GM08714 (cell line): ENCODE data around the gene MCTP1.

Experiments used
- H3K4me3 ChIP-seq: fragments of 200-500 bp; sonication (Bioruptor generic); 2 replicates; pipeline ENCODE4 v1.5.1; 2014; ENCODE audit warnings: mild to moderate bottlenecking, low read length, inconsistent platforms
- ZNF274 ChIP-seq: IDR thresholded peaks from 2 replicates; pipeline ENCODE4 v1.6.1; 2012; ENCODE audit warnings: mild to moderate bottlenecking, low read depth, low read length

Gene MCTP1

DNA sequence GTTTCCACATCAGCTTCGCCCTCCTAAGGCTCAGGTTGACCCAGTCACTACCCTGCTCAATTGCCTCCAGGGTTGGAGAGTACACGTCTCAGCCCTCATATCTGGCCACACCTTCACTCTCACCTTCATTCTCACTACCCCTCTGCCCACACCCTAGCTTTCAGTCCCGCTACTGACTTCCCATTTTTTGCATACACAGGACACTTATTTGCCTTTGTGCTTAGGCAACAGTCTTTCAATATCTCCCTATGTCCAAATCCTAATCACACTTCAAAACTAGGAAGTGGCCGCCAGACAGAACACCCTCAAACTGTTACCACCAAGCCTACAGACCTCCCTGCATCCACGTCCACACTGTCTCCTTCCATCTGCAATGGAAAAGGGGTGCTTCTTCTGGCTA is 10.9 kb downstream of the MCTP1 start:
- no peak for TF ChIP-seq ZNF274
- no peak overlapping the region for H3K4me3 ChIP-seq

DNA sequence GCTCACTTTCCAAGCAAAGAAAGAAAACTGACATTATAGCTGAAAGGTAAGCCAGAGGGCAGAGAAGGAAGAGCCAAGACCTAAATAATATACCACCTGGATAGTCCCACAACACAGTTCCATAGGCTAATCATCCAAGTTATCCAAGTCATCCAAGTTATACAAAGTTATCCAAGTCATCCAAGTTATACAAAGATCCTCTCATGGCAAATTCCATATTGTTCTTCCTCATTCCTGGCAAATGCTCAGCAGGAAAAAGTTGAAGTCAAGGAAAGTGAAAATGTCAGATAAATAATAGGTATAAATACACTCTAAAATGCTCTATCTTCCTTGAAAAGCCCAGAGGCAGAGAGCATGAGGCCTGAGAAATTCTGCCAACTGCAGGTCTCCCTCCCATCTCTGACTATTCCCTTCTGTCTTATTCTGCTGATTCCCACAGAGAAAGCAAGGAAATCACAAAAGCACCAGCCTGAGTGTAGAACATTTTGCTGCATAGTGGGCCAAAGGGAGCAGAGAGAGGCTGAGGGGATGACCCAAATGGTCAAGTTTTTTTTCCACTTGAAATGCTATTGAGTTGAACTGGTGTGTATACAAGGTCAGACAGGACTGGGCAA is 12.5 kb downstream of the MCTP1 start:
- TF ChIP-seq ZNF274: no peak
- no peak overlapping the region for H3K4me3 ChIP-seq

DNA sequence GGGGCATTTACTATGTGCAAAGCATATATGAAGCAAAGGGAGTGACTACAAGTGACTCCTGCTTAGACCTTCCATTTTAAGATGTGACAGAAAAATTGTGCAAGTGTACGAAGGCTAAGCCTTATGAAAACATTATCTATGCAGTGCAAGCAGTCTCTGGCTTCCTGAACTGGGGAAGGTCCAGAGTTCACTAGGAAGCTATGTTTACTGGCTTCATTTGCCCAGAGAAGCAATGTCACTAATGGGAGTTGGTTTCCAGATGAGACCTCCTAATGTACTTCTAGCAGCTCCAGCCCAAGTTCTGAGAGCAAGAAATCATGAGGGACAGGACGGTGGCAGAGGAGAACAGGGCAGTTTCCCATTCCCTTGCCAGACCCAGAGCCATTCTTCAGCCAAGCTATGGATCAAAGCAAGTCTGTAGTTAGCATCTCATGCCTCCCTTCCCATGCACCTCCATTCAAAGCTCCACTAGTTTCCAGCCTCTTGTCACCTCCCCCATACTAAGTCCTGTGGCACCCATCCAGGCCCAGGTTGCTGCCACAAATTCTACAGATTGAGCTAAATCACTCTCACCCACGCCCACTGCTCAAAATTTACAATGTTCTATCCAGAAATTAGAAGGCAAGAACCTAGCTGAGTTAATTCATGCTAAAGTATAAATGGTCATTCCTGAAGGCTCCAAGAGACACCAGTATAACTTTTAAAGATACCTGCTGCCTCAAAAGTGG is 21.8 kb downstream of the MCTP1 start:
- H3K4me3 ChIP-seq: no peak overlapping the region
- no peak for TF ChIP-seq ZNF274

DNA sequence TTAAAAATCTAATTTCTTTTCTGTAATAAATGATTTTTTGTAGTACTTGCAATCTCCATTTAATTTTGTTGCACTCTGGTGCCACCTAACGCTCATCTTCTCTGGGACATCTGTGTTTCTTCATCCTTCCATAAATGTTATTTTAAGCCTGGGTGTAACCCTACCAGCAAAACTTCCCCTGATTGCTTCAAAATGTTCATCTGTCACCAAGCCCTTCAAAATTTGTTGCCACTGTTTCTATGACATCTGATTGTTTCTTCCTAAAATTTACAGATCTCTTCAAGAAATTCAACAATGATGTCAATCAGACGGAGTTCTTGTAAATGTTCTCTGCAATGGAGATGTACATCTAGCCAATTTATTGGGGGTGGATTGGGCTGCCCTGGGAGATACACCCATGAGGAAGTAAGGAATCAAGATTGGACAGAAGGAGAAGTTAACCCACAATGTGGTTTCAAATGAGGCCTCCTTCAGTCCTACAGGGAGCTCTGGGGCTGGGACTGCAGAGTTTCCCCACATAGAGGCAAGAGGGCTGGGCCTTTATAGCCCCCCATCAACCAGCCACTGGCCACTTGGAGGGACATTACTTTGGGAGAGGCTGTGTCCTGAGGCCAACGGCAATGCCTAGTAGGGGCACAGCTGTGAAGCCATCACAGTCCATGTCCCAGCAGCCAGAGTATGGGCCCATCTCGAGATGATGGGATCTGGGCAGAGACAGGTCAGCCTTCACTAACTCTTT is 23.3 kb downstream of the MCTP1 start:
- no peak overlapping the region for H3K4me3 ChIP-seq
- TF ChIP-seq ZNF274: no peak

DNA sequence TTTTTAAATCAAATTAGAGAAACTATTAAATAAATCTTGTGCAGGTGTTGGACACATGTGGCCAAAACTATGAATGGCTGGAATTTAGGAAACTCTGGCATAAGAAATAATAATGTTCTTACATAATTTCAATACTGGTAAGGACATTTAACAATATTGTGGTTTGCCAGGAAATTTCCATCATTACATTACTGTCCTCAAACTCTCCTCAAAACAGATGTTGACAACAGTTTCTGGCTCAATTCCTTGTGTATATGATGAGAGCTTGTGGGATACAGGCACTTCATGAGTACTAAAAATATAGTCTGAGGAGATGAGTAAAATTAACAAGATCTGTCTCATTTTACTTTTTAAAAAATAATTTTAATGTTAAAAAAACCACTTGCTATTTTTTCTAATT is 27.9 kb downstream of the MCTP1 start:
- no peak for TF ChIP-seq ZNF274
- H3K4me3 ChIP-seq: no peak overlapping the region

- no peak for TF ChIP-seq ZNF274
- no peak overlapping the region for H3K4me3 ChIP-seq
Observed at GRCh38 chr5:95256446-95256845, 28.4 kb downstream of the MCTP1 start.

DNA sequence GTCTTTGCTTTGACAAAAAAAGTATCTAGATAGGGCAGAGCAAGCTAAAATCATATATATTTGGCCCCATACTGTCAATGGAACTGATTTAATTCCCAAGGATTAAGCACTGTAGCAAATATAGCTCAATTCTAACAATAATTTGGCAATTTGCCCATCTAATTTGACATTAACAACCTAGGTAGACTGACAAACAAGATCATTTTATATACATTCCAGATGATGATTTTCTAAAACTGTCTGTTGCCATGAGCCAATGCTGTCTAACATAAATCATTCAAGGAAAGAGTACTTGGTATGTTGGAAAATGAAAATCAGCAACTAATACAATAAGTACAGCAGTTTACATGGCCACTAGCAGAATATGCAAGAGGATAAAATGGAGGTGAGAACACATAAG is 32.1 kb downstream of the MCTP1 start:
- no peak for TF ChIP-seq ZNF274

DNA sequence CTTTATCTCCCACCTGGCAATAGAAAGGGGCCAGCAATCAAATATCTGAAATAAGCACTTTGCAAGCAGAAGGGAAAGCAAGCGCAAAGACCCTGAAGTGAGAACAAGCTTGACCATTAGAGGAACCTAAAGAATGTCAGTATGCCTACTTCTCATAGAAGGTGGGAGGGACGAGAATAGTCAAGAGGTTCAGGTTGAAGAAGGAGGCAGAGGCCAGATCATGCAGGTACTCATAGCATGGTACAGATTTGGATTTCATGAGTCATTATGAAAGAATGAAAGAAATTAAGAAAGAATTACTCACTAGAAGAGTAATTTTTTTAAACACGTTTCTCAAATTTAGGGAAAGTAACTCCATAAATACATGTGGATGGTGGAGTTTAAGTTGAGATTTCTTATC is 33.7 kb downstream of the MCTP1 start:
- H3K4me3 ChIP-seq: no peak overlapping the region
- TF ChIP-seq ZNF274: no peak

More for the DNA sequence above, 32.1 kb downstream of the MCTP1 start:
- no peak overlapping the region for H3K4me3 ChIP-seq

GRCh38 chr5:95244479-95244878 is 40.4 kb downstream of the MCTP1 start:
- no peak for TF ChIP-seq ZNF274
- H3K4me3 ChIP-seq: no peak overlapping the region

DNA sequence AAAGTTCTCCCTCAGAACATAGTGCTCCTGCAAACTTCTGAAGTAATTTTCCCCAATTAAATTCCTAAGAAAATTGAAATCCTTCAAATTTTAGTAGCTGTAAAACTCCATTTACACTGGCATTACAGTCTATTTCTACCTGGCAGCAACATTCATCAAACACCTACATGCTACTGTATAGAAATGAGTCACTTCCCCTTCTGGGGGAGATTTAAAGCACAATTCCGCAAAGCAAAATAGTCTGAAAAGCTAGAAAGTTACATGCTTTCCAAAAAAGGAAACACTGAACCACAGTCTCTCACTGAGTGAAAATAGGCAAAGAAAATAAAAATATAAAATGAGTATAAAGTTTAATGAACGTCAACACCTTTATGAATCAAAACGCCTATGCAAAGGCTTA is 43.3 kb downstream of the MCTP1 start:
- TF ChIP-seq ZNF274: no peak
- H3K4me3 ChIP-seq: no peak overlapping the region

GRCh38 chr5:95241161-95241560 is 43.7 kb downstream of the MCTP1 start:
- TF ChIP-seq ZNF274: no peak
- H3K4me3 ChIP-seq: no peak overlapping the region

DNA sequence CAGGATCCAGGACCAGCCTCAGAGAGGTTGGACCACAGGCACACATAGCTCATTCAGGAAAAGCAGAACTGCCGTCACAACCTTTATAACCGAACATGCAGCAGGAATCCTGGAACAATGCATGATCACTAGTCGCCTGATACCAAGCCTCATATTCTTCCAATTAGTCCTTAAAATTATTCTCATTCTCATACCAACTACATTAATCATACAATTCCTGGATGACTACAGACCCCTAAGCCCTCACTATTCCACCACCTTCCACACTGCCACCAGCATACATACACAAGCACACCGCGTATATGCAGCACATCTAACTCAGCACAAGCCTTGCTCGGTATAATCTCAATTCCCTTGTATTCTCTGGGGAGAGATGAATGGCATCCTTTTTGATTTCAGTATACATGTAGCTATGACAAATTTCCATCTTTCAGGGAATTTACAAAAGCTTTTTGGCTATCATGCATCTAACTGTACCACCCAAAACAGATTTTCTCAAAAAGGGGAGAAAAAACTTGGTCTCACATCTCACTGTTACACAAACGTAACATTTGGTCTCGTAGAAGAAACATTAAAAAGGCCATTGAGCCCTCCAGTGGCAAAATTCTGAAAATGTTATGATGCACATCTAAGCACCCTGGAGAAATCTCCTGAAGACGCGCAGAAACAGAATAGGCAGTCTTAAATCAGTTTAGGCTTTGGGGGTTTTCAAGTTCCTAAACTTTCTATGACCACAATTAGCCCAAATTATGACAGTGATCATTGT is 46.2 kb downstream of the MCTP1 start:
- H3K4me3 ChIP-seq: no peak overlapping the region
- no peak for TF ChIP-seq ZNF274

DNA sequence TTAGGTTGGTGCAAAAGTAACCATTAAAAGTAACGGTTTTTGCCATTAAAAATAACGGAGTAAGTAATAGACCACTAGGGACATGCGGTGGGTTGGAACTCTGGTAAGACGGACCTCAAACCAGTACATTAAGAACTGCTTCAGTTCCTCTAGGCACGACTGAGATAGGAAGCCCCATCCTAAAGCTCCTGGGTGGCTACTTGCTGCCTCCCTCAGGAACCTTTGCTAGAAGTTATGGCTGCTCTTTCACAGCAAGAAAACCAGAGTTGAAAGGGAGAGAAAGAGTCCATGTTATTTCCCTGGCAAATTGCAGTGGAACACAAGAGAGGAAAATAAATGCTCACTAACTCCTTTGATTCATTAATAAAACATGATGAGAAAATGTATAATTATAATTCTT is 47.6 kb downstream of the MCTP1 start:
- TF ChIP-seq ZNF274: no peak

GRCh38 chr5:95235439-95235982 is 49.4 kb downstream of the MCTP1 start:
- no peak overlapping the region for H3K4me3 ChIP-seq
- no peak for TF ChIP-seq ZNF274

More for the DNA sequence above, 47.6 kb downstream of the MCTP1 start:
- no peak overlapping the region for H3K4me3 ChIP-seq
